Stimulated activated memory B cell treated with anti-CD40 and anti-IgM and Interleukin-4, amounts not matched to agents 10 μg/mL and 1 μg/mL and 100 μg/mL, for 72 hours (primary cell): ENCODE results near the gene TMEM19.
A peak's percentile ranks its signal among the peaks of the same experiment; 100 is the strongest.

Experiments
- ATAC-seq: fragments of 150-1000 bp; cut with Tn5 transposase; 2 replicates; pipeline ENCODE4 v1.10.0; 2021
- H3K27ac Mint-ChIP-seq: one replicate; pipeline ENCODE4 v1.8.0; 2022; ENCODE audit warnings: mild to moderate bottlenecking, mixed read lengths
- H3K27me3 Mint-ChIP-seq: one replicate; pipeline ENCODE4 v1.8.0; 2022; ENCODE audit warnings: mixed read lengths
- H3K36me3 Mint-ChIP-seq: one replicate; pipeline ENCODE4 v1.8.0; 2022; ENCODE audit warnings: mixed read lengths
- H3K4me1 Mint-ChIP-seq: one replicate; pipeline ENCODE4 v1.8.0; 2022; ENCODE audit warnings: mixed read lengths
- H3K4me3 Mint-ChIP-seq: one replicate; pipeline ENCODE4 v1.8.0; 2022; ENCODE audit warnings: mild to moderate bottlenecking, moderate library complexity, mixed read lengths
- H3K9me3 Mint-ChIP-seq: one replicate; pipeline ENCODE4 v1.8.0; 2022; ENCODE audit warnings: mixed read lengths

The TMEM19 gene

DNA sequence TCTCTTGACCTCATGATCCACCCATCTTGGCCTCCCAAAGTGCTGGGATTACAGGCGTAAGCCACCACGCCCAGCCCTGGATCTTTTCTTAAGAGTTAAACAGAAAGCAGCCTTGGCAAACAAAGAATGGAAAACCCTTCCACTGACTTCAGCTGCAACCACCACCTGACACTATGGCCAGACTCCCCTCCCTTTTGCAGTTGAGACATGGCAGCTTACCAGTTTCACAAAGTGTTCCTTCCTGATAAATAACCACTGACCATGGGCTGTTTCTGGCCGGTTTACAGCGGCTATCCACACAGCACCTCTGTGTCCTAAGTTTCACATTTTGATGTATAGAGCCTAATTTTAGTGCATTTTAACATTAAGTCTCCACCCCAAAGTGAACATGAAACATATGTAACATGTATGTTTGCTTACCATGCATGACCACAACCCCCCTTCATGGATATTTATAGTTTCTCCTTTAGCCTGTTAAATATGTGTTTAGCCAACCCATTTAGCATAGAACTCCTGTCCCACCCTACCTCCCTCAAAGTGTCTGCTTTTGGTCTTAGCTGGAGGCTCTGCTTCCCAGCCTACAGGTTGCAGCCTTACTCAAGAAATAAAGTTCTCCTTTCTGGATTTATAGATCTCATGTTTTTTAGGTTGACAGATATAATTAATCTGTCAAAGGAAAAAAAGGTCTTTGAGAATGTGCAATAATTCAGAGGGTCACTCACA is 36.1 kb downstream of the TMEM19 start:
- Mint-ChIP-seq H3K9me3 (no peaks in the 10 kb centered on the region), H3K4me1 (no peaks in the 10 kb centered on the region), H3K27ac (no peak overlapping the region), H3K4me3 (no peak overlapping the region), H3K27me3 (no peaks in the 10 kb centered on the region), H3K36me3 (peaks cover 5% of the 10 kb centered on the region)
- no peak for ATAC-seq

DNA sequence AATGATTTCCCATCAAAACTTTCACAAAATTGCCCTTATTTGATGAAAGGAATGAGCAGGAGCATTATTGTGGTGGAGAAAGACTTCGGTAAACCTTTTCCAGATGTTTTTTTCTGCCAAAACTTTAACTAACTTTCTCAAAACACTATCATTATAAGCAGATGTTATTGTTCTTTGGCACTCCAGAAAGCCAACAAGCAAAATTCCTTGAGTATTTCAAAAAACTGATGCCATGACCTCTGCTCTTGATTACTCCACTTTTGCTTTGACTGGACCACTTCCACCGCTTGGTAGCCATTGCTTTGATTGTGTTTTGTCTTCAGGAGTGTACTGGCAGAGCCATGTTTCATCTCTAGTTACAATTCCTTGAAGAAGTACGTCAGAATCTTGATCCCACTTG is 39.1 kb downstream of the TMEM19 start:
- Mint-ChIP-seq H3K36me3 (peaks cover 5% of the 10 kb centered on the region), H3K4me1 (no peaks in the 10 kb centered on the region), H3K4me3 (no peak overlapping the region), H3K9me3 (no peaks in the 10 kb centered on the region), H3K27ac (no peak overlapping the region), H3K27me3 (no peaks in the 10 kb centered on the region)
- no peak for ATAC-seq

- Mint-ChIP-seq H3K36me3 (peaks cover 5% of the 10 kb centered on the region), H3K4me1 (no peaks in the 10 kb centered on the region), H3K27ac (no peak overlapping the region), H3K9me3 (no peaks in the 10 kb centered on the region), H3K4me3 (no peak overlapping the region), H3K27me3 (no peaks in the 10 kb centered on the region)
- ATAC-seq: no peak
Measured at GRCh38 chr12:71726548-71726947, 40.7 kb downstream of the TMEM19 start.

DNA sequence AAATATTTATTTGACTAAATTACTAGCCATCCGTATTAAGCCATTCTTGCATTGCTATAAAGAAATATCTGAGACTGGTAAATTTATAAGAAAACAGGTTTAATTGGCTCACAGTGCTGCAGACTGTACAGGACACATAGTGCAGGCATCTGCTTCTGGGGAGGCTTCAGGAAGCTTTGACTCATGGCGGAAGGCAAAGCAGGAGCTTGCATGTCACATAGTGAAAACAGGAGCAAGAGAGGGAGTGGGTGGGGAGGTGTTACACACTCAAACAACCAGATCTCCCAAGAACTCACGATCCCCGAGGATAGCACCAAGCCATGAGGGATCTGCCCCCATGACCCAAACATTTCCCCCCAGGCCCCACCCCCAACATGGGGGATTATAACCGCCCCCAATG is 42.1 kb downstream of the TMEM19 start:
- no peak overlapping the region for H3K27ac Mint-ChIP-seq
- no peaks in the 10 kb centered on the region for H3K27me3 Mint-ChIP-seq
- peaks cover 5% of the 10 kb centered on the region for H3K36me3 Mint-ChIP-seq
- no peak for ATAC-seq
- no peaks in the 10 kb centered on the region for H3K9me3 Mint-ChIP-seq
- H3K4me1 Mint-ChIP-seq: no peaks in the 10 kb centered on the region
- H3K4me3 Mint-ChIP-seq: no peak overlapping the region

DNA sequence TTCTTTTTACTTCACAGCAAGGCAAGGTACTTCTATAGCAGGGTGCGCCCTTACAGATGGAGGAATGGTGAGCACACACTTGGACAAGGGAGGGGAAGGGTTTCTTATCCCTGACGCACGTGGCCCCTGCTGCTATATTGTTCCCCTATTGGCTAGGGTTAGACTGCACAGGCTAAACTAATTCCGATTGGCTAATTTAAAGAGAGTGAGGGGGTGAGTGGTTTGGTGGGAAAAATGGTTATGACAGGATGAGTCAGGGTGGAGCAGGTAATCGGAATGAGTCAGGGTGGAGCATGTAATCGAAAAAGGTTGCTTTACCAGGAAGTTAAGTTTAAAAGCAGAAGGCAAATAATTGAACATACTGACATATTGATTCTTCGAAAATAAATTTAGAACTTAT is 45.1 kb downstream of the TMEM19 start:
- ATAC-seq: no peak
- Mint-ChIP-seq H3K9me3 (no peaks in the 10 kb centered on the region), H3K4me3 (no peak overlapping the region), H3K27ac (no peak overlapping the region), H3K36me3 (no peaks in the 10 kb centered on the region), H3K27me3 (no peaks in the 10 kb centered on the region), H3K4me1 (no peaks in the 10 kb centered on the region)

- H3K27me3 Mint-ChIP-seq: no peaks in the 10 kb centered on the region
- no peak overlapping the region for H3K27ac Mint-ChIP-seq
- no peak overlapping the region for H3K4me3 Mint-ChIP-seq
- no peak for ATAC-seq
- H3K36me3 Mint-ChIP-seq: no peaks in the 10 kb centered on the region
- H3K4me1 Mint-ChIP-seq: peaks cover 3% of the 10 kb centered on the region
- no peaks in the 10 kb centered on the region for H3K9me3 Mint-ChIP-seq
Measured at GRCh38 chr12:71731439-71732356, 45.8 kb downstream of the TMEM19 start.

DNA sequence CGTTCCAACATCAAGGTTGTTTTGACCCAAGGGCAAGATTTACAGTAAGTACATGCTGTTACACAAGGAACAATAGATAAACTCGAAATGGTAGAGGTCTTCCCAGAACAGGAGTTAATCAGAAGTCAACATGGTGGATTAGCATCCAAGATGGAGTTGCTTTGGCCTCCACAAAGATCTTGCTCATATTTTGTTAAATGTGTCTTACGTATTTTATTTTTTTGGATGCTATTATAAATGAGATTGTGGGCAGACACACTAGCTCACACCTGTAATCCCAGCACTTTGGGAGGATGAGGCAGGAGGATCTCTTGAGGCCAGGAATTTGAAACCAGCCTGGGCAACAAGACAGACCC is 46.5 kb downstream of the TMEM19 start:
- Mint-ChIP-seq H3K27ac (no peak overlapping the region), H3K9me3 (no peaks in the 10 kb centered on the region), H3K4me3 (no peak overlapping the region), H3K27me3 (no peaks in the 10 kb centered on the region), H3K36me3 (no peaks in the 10 kb centered on the region), H3K4me1 (peaks cover 9% of the 10 kb centered on the region)
- ATAC-seq: no peak

GRCh38 chr12:71737197-71737596 is 51.3 kb downstream of the TMEM19 start:
- Mint-ChIP-seq H3K36me3 (no peaks in the 10 kb centered on the region), H3K27me3 (no peaks in the 10 kb centered on the region), H3K27ac (no peak overlapping the region), H3K9me3 (no peaks in the 10 kb centered on the region), H3K4me3 (no peak overlapping the region), H3K4me1 (peaks cover 13% of the 10 kb centered on the region)
- no peak for ATAC-seq

GRCh38 chr12:71742998-71743397 is 57.1 kb downstream of the TMEM19 start:
- no peak overlapping the region for H3K4me3 Mint-ChIP-seq

DNA sequence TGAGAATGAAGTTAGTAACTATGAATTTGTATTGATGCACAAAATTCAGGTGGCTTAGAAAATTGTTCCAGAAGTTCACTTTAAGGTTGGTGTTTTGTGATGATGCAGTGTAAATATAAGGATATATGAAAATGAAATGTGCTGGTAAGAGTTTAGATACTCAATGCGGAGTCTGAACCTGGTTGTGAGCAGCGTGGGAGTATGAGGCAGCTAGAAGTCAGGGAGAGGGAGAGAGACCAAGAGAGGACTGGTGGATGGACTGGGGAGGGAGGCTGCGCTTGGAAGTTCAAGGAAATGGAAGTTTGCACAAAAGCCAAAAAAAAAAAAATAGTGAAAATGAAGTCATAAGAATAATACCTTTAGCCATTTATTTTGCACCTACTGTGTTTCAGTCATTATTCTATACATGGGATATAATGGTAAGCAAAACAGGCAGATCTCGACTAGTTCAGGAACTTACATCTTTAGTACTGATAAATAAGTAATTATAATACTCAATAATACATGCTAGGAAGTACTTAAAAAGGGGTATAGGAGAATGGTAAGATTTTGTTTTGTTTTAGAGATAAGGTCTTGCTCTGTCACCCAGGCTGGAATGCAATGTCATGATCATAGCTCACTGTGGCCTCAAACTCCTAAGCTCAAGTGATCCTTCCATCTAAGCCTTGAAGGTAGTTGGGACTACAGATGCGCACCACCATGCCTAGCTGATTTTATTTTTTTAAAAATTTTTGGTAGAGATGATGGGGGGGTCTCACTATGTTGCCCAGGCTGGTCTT is 58.8 kb downstream of the TMEM19 start:
- no peaks in the 10 kb centered on the region for H3K36me3 Mint-ChIP-seq
- H3K27me3 Mint-ChIP-seq: no peaks in the 10 kb centered on the region
- peaks cover 5% of the 10 kb centered on the region for H3K4me1 Mint-ChIP-seq
- no peak overlapping the region for H3K27ac Mint-ChIP-seq
- no peak overlapping the region for H3K4me3 Mint-ChIP-seq
- no peak for ATAC-seq
- no peaks in the 10 kb centered on the region for H3K9me3 Mint-ChIP-seq

More at GRCh38 chr12:71742998-71743397, 57.1 kb downstream of the TMEM19 start:
- no peaks in the 10 kb centered on the region for H3K36me3 Mint-ChIP-seq
- no peak for ATAC-seq
- no peaks in the 10 kb centered on the region for H3K27me3 Mint-ChIP-seq
- no peaks in the 10 kb centered on the region for H3K9me3 Mint-ChIP-seq
- H3K4me1 Mint-ChIP-seq: peaks cover 5% of the 10 kb centered on the region
- H3K27ac Mint-ChIP-seq: no peak overlapping the region

GRCh38 chr12:71746974-71747611 is 61.2 kb downstream of the TMEM19 start:
- Mint-ChIP-seq H3K4me1 (peaks cover 5% of the 10 kb centered on the region), H3K36me3 (no peaks in the 10 kb centered on the region), H3K27ac (peak overlapping the region; percentile 44), H3K9me3 (no peaks in the 10 kb centered on the region), H3K27me3 (no peaks in the 10 kb centered on the region), H3K4me3 (no peak overlapping the region)
- ATAC-seq: peak; percentile 61

DNA sequence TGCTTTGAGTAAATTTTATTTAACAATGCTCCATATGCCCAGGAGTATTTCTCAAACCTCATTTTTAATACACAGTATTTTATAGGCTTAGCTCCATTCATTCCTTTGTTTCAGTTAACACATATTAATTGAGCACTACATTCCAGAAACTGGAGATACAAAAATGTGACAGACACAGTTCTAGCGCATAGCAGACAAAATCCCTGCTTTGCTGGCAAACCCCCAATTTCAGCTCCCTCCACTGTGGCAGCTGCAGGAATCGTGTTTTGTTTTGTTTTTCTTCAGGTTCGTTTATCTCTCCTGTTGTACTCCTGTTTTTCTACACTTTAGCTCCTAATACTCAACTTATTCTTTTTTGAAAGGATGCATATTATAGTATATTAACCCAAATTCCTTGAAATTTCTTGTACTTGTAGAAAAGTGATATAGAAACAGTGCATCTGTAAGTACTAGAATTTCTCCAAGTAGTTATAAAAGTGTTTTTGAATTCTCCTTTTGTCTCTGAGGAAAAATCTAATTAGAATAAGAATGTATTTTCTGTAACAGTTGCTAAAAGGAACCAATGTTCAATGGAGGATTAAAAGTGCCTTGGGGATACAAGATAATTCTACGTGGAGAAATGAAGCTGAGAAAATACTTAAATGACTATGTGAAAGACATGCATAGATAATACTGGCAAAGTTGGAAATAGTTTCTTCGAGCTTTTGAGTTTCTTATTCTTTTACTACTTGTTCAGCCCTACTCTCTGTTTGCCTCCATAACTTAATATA is 62.4 kb downstream of the TMEM19 start:
- no peaks in the 10 kb centered on the region for H3K9me3 Mint-ChIP-seq
- peaks cover 5% of the 10 kb centered on the region for H3K4me1 Mint-ChIP-seq
- no peaks in the 10 kb centered on the region for H3K36me3 Mint-ChIP-seq
- no peak overlapping the region for H3K27ac Mint-ChIP-seq
- H3K27me3 Mint-ChIP-seq: no peaks in the 10 kb centered on the region
- ATAC-seq: no peak
- no peak overlapping the region for H3K4me3 Mint-ChIP-seq

DNA sequence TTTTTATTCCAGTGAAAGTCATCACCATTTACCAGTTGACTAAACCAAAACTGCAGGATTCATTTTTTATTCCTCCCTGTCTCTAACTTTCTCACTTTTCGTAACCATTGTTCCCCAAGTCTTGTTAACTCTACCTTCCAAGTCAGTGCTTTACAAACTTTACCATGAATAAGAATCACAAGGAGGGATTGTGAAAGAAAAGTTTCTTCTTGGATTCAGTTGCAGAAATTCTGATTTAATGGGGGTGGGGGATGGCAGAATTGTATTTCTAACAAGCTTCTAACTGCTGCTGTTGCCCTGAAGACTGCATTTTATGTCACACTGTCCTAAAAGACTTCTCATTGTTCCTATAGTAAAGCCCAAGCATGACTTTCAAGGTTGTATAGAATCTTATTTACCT is 63.8 kb downstream of the TMEM19 start:
- Mint-ChIP-seq H3K9me3 (no peaks in the 10 kb centered on the region), H3K27ac (no peak overlapping the region), H3K4me1 (peaks cover 14% of the 10 kb centered on the region), H3K36me3 (no peaks in the 10 kb centered on the region), H3K4me3 (no peak overlapping the region), H3K27me3 (no peaks in the 10 kb centered on the region)
- no peak for ATAC-seq

DNA sequence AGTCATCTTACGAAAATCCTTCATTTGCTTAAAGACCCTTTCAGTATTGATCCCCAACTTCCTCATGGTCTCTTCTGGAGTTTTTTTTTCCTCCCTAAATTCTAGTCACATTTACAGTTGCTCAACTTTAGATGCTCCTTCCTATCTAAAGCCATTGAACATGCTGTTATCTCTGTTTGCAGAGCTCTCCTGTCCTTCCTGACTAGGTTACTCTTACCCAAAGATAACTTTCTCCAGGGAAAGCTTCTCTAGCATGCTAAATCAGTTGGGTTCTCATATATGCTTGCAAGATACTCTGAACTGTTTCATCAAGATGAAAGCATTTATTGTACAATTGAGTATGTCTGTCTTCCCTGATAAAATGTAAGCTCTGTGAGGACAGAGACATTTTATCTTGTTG is 67.0 kb downstream of the TMEM19 start:
- ATAC-seq: no peak
- no peak overlapping the region for H3K27ac Mint-ChIP-seq

More for the DNA sequence above, 67.0 kb downstream of the TMEM19 start:
- H3K27me3 Mint-ChIP-seq: no peaks in the 10 kb centered on the region
- no peak overlapping the region for H3K4me3 Mint-ChIP-seq
- peaks cover 4% of the 10 kb centered on the region for H3K36me3 Mint-ChIP-seq
- H3K4me1 Mint-ChIP-seq: peaks cover 27% of the 10 kb centered on the region
- no peaks in the 10 kb centered on the region for H3K9me3 Mint-ChIP-seq
